Measurements from ENCODE around the gene CHD1.

The CHD1 gene

DNA sequence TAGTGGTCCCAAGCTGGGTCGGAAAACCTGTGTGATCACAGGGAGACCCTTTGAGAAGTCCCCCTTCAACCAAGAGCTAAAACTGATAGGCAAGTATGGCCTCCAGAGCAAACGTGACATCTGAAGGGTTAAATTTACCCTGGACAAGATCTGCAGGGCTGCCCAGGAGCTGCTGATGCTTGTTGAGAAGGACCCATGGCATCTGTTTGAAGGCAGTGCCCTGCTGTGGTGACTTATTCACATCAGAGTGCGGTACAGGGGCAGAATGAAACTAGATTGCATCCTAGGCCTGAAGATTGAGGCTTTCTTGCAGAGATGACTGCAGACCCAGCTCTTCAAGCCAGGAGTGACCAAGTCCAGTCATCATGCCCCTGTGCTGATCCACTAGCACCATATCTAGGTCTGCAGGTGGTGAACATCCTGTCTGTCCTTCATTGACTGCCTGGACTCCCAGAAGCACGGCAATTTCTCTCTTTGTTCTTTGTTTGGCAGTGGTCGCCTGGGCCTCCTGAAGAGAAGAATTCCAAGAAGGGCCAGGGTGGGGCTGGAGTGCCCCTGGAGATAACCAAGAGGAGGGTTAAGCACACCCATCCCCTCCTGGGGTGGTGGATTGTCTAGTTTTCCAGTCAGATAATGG is 25.7 kb upstream of the CHD1 start:
- H3K27ac ChIP-seq: no peak overlapping the region
- TF ChIP-seq CTCF (conservative IDR thresholded peaks at IDR 0.05) (no peak), ZFX (IDR thresholded peaks at IDR 0.05) (no peak)

DNA sequence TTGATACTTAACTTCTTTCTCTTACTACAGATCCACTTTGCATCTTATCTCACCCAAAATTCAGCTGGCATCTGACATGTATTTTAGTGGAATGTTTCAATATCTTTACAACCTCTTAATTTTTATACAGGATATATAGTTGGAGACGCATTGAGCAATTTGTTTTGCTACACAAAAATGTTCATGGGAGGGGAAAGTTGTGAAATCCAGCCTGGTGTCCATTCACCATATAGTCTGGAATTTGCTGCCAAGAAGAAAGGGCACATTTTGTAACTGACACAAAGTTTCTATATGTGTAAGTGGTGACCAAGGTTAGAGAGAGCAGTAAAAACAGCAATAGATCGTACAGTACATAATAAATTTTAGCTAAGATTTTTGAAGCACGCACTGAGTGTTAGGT is 14.0 kb upstream of the CHD1 start:
- no peak for TF ChIP-seq CTCF (conservative IDR thresholded peaks at IDR 0.05)
- TF ChIP-seq ZFX (IDR thresholded peaks at IDR 0.05): no peak
- no peak overlapping the region for H3K27ac ChIP-seq

GRCh38 chr5:98941131-98941883 is 12.5 kb upstream of the CHD1 start:
- no peak overlapping the region for H3K27ac ChIP-seq
- TF ChIP-seq ZFX (IDR thresholded peaks at IDR 0.05) (no peak), CTCF (conservative IDR thresholded peaks at IDR 0.05) (no peak)

DNA sequence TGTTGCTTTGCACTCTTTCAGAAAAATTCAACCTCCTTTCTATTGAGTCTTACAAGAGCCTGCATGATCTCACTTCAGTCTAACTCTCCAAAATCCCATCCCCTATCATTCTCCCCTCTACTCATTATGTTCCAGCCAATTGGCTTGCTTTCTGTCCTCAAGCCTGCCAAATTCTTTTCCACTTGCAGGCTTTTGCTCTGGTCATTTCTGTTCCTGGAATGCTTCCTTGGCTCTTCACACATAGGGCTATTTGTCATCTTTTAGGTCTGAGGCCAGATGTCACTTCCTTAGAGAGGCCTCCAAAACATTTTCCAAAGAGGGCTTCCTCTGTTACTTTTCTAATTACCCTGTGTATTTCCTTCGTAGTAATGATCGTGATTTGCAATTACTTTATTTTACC is 11.8 kb upstream of the CHD1 start:
- no peak for TF ChIP-seq CTCF (conservative IDR thresholded peaks at IDR 0.05)
- no peak for TF ChIP-seq ZFX (IDR thresholded peaks at IDR 0.05)
- no peak overlapping the region for H3K27ac ChIP-seq

GRCh38 chr5:98938464-98938863 is 9.7 kb upstream of the CHD1 start:
- no peak for TF ChIP-seq CTCF (conservative IDR thresholded peaks at IDR 0.05)
- TF ChIP-seq ZFX (IDR thresholded peaks at IDR 0.05): no peak
- H3K27ac ChIP-seq: no peak overlapping the region

DNA sequence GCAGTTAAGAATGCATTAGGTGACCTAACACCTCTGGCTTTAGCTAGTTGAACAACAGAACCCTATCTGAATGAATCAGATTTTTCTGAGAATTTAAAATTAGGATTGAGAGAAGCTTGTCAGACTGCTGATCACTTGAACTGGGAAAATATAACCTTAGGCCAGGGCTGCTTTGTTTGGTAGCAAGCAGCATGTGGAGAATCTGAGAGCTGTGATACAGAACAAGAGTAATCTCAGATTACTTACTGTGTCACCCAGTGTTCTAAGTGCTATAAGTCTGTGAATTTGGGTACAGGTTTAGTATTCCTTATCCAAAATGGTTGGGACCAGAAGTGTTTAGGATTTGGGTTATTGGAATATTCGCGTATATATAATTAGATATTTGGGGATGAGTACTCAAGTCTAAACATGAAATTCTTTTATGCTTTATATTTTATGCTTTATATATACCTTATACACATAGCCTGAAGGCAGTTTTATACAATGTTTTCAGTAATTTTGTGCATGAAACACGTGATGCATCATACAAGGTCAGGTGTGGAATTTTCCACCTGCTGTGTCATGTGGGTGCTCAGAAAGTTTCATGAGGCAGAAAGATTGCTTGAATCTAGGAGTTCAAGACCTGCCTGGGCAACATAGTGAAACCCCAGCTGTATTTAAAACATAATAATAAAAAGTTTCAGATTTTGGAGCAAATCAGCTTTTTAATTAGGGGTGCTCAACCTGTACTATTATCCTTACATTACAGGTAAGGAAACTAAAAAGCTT is 8.3 kb upstream of the CHD1 start:
- TF ChIP-seq ZFX (IDR thresholded peaks at IDR 0.05) (no peak), CTCF (conservative IDR thresholded peaks at IDR 0.05) (no peak)
- H3K27ac ChIP-seq: no peak overlapping the region

GRCh38 chr5:98935206-98935605 is 6.4 kb upstream of the CHD1 start:
- H3K27ac ChIP-seq: no peak overlapping the region
- no peak for TF ChIP-seq ZFX (IDR thresholded peaks at IDR 0.05)
- TF ChIP-seq CTCF (conservative IDR thresholded peaks at IDR 0.05): no peak

Data from C4-2B (cell line).